IMR-90 (cell line): ENCODE results near the gene FCHO1.

Experiments
- CTCF ChIP-seq: conservative IDR thresholded peaks from 2 replicates; pipeline ENCODE4 v1.5.1; 2012; ENCODE audit warnings: mild to moderate bottlenecking, low read depth, low read length, improper control_type of control experiment
- ELK1 ChIP-seq: fragments of 150-350 bp; IDR thresholded peaks from 2 replicates; pipeline ENCODE4 v1.6.1; 2016; ENCODE audit warnings: low read depth, mild to moderate bottlenecking, low read length, moderate library complexity, borderline replicate concordance
- MAFK ChIP-seq: IDR thresholded peaks from 2 replicates; pipeline ENCODE4 v1.6.1; 2012; ENCODE audit warnings: low read depth, low read length, improper control_type of control experiment
- POLR2A ChIP-seq: IDR thresholded peaks from 2 replicates; pipeline ENCODE4 v1.6.1; 2012; ENCODE audit warnings: mild to moderate bottlenecking, low read depth, low read length
- RCOR1 ChIP-seq: IDR thresholded peaks from 2 replicates; pipeline ENCODE4 v1.6.1; 2012; ENCODE audit warnings: mild to moderate bottlenecking, low read length, improper control_type of control experiment; ENCODE audit not compliant: insufficient replicate concordance
- USF2 ChIP-seq: fragments of 150-350 bp; IDR thresholded peaks from 2 replicates; pipeline ENCODE4 v1.6.1; 2017; ENCODE audit warnings: mild to moderate bottlenecking, antibody characterized with exemption, low read length, low read depth

- TF ChIP-seq CTCF = no peak
- no peak for TF ChIP-seq MAFK
- no peak for TF ChIP-seq USF2
- TF ChIP-seq POLR2A = no peak
- TF ChIP-seq ELK1 = no peak
- no peak for TF ChIP-seq RCOR1
These were observed 79.5 kb downstream of the FCHO1 start for GRCh38 chr19:17830567-17831418.
